OCI-LY3 (cell line): ENCODE measurements around the gene ALDH1L1.
A peak's percentile ranks its signal among the peaks of the same experiment; 100 is the strongest.

ENCODE experiments used
- H2AFZ ChIP-seq: fragments of 200-600, 300-600 bp; shearing (Covaris generic); 2 replicates; pipeline ENCODE4 v1.6.0; 2014; ENCODE audit warnings: antibody characterized with exemption, low read depth, low read length
- H3K27ac ChIP-seq: fragments of 200-600, 300-600 bp; sonication (generic); 2 replicates; pipeline ENCODE4 v1.5.1; 2014; ENCODE audit warnings: mild to moderate bottlenecking, low read length, moderate library complexity, mixed read lengths
- H3K27me3 ChIP-seq: fragments of 200-600, 300-600 bp; sonication (generic); 2 replicates; pipeline ENCODE4 v1.6.1; 2014; ENCODE audit warnings: low read depth, low read length, mixed read lengths
- H3K36me3 ChIP-seq: fragments of 200-600, 300-600 bp; sonication (generic); replicated peaks from 2 replicates; pipeline ENCODE3; 2014; ENCODE audit warnings: low read depth, low read length, mixed read lengths
- H3K4me1 ChIP-seq: fragments of 300-600, 200-600 bp; sonication (generic); 2 replicates; pipeline ENCODE4 v1.6.1; 2014; ENCODE audit warnings: low read length, mixed read lengths
- H3K4me2 ChIP-seq: fragments of 200-600, 300-600 bp; sonication (generic); 2 replicates; pipeline ENCODE4 v1.6.1; 2014; ENCODE audit warnings: low read length, mixed read lengths
- H3K4me3 ChIP-seq: fragments of 300-600, 200-600 bp; sonication (generic); 2 replicates; pipeline ENCODE4 v1.5.1; 2014; ENCODE audit warnings: antibody characterized with exemption, mild to moderate bottlenecking, low read length, moderate library complexity
- H3K79me2 ChIP-seq: fragments of 300-600, 200-600 bp; shearing (Covaris generic); 2 replicates; pipeline ENCODE4 v1.6.1; 2014; ENCODE audit warnings: mild to moderate bottlenecking, low read length, mixed read lengths
- H3K9ac ChIP-seq: fragments of 300-600, 200-600 bp; shearing (Covaris generic); 2 replicates; pipeline ENCODE4 v1.6.0; 2014; ENCODE audit warnings: mild to moderate bottlenecking, low read length, moderate library complexity
- H3K9me3 ChIP-seq: fragments of 200-600, 300-600 bp; shearing (Covaris generic); 2 replicates; pipeline ENCODE4 v1.6.1; 2014; ENCODE audit warnings: low read length, mixed read lengths; ENCODE audit not compliant: insufficient read depth
- H4K20me1 ChIP-seq: fragments of 200-600, 300-600 bp; sonication (generic); 2 replicates; pipeline ENCODE4 v1.6.1; 2016; ENCODE audit warnings: low read length, mixed read lengths; ENCODE audit not compliant: insufficient read depth
- EZH2phosphoT487 ChIP-seq: fragments of 200-600 bp; shearing (Covaris generic); IDR thresholded peaks from 2 replicates; pipeline ENCODE4 v1.6.1; 2018; ENCODE audit warnings: antibody characterized with exemption, mixed run types, low read depth
- TF ChIP-seq, protein P1 (sequence below): fragments of 200-600, 300-600 bp; sonication (generic); IDR thresholded peaks from 2 replicates; pipeline ENCODE4 v1.5.1; 2014; ENCODE audit warnings: antibody characterized with exemption, low read length, low read depth

The ALDH1L1 gene

DNA sequence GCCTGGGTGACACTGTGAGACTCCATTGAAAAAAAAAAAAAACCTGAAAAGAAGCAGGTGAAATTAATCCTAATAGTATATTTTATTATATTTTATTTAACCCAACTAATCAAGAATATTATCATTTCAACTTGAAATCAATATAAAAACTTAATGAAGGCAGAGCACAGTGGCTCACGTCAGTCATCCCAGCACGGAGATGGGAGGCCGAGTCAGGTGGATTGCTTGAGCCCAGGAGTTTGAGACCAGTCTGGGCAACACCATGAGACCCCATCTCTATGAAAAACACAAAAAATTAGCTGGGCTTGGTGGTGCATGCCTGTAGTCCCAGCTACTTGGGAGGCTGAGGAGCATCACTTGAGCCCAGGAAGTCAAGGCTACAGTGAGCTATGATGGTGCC is 63.2 kb downstream of the ALDH1L1 start:
- H3K27ac ChIP-seq, result no peak overlapping the region
- no peaks in the 10 kb centered on the region for H3K79me2 ChIP-seq
- no peaks in the 10 kb centered on the region for H3K4me1 ChIP-seq
- H3K9me3 ChIP-seq, result no peaks in the 10 kb centered on the region
- no peak overlapping the region for H3K9ac ChIP-seq
- H3K36me3 ChIP-seq, result no peaks in the 10 kb centered on the region
- peaks cover 23% of the 10 kb centered on the region for H3K27me3 ChIP-seq
- no peaks in the 10 kb centered on the region for H4K20me1 ChIP-seq
- TF ChIP-seq, protein P1, sequence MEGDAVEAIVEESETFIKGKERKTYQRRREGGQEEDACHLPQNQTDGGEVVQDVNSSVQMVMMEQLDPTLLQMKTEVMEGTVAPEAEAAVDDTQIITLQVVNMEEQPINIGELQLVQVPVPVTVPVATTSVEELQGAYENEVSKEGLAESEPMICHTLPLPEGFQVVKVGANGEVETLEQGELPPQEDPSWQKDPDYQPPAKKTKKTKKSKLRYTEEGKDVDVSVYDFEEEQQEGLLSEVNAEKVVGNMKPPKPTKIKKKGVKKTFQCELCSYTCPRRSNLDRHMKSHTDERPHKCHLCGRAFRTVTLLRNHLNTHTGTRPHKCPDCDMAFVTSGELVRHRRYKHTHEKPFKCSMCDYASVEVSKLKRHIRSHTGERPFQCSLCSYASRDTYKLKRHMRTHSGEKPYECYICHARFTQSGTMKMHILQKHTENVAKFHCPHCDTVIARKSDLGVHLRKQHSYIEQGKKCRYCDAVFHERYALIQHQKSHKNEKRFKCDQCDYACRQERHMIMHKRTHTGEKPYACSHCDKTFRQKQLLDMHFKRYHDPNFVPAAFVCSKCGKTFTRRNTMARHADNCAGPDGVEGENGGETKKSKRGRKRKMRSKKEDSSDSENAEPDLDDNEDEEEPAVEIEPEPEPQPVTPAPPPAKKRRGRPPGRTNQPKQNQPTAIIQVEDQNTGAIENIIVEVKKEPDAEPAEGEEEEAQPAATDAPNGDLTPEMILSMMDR, result no peak
- no peak for TF ChIP-seq EZH2phosphoT487
- H3K4me2 ChIP-seq, result no peak overlapping the region
- H3K4me3 ChIP-seq, result no peak overlapping the region
- H2AFZ ChIP-seq, result no peak overlapping the region

DNA sequence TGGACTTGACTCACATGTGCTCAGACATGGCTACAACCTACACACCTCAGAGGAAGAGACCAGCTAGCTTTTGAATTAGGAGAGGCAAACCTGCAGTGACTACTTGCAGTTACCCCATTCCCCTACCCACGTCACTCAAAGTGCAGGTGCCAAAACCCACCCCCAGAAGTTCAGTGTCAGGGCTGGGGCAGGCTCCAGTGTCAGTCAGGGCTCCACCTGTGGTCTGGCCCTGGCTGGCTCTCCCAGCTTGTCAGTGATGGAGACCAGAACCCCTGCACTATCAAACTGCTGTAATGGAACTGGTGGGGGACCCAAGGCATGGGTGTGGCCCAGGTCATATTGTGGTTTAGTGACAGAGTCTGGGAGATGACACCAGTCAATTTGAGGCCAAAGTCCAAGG is 63.9 kb downstream of the ALDH1L1 start:
- Histone ChIP-seq H3K4me3 (no peak overlapping the region), H3K27ac (no peak overlapping the region), H3K9ac (no peak overlapping the region), H3K9me3 (no peaks in the 10 kb centered on the region), H3K36me3 (no peaks in the 10 kb centered on the region), H3K79me2 (no peaks in the 10 kb centered on the region), H3K27me3 (peaks cover 17% of the 10 kb centered on the region), H2AFZ (no peak overlapping the region), H3K4me2 (no peak overlapping the region), H3K4me1 (no peaks in the 10 kb centered on the region), H4K20me1 (no peaks in the 10 kb centered on the region)
- TF ChIP-seq EZH2phosphoT487, result no peak
- TF ChIP-seq, protein P1, result no peak

DNA sequence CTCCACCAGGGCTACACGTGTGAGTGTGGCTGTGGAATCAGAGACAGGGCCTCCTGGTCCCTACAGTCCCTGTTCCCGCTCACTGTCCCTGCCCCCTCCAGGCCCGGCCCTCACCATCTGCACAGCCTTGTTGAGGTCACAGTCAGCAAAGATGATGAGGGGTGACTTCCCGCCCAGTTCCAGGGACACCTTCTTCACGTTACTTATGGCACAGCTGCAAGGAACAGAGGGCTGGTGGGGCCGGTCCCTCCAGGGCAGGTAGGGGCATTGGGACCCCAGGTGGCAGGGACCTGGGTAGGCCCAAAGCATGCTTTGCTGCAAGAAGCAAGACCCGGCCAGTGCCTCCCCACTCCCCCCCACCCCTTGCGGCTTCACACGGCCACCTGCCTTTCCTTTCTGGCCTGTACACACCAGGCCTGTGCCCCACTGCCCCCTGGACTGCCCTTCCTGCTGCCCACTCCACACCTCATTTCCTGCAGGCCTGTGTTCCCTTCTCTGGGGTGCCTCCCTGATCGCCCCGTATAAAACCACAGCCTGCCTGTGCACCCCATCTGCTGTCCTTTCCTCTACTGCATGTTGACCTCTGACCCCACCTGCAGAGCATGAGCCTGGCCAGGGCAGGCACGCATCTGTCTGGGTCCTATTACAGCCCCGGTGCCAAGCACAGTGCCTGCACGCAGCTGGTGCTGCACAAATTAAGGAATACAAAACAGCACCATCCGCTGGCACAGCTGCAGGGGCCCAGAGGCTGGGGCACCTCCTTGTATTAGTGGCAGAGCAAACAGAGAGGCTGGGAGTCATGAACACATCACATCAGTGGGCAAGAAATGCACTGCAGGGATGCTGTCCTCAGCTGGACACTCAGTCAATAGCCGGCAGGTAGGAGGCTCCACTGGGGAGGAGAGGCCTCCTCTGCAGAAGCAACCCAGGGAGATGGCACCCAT is 65.7 kb downstream of the ALDH1L1 start:
- Histone ChIP-seq H3K4me1 (no peaks in the 10 kb centered on the region), H3K36me3 (no peaks in the 10 kb centered on the region), H4K20me1 (no peaks in the 10 kb centered on the region), H3K9ac (no peak overlapping the region), H3K4me3 (no peak overlapping the region), H3K27me3 (peaks cover 9% of the 10 kb centered on the region), H2AFZ (no peak overlapping the region), H3K27ac (no peak overlapping the region), H3K4me2 (no peak overlapping the region), H3K79me2 (no peaks in the 10 kb centered on the region), H3K9me3 (no peaks in the 10 kb centered on the region)
- TF ChIP-seq EZH2phosphoT487, result no peak
- TF ChIP-seq, protein P1, result no peak

DNA sequence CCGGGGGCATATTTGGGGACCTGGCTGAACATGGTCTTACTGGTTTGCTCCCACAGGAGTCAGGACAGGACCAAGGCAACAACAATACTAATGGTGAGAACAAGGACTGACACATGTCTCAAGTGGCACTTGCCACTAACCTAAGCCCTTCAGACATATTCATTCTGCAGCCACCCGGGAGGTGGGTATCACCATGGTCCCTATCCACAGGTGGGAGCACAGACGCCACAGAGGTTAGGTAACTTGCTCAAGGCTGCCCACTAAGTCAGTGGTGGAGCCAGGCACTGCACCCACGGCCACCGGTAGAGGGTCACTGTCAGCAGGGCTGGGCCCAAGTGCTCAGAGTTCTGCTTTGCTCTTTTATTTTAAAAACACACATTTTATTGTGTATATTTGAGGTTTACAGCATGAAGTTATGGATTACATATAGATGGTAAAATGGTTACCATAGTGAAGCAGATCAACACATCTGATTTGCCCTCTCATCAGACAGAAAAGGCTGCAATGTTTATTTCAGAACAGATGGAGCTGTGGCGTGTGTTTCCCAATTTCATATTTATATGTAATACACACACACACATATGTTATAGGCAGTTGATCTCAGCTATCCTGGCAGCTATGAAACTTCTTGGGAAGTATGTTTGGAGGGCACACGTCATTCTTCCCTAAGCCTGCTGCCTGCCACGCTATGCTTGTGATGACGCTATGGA is 66.5 kb downstream of the ALDH1L1 start:
- Histone ChIP-seq H3K9ac (no peak overlapping the region), H3K4me2 (no peak overlapping the region), H3K4me1 (no peaks in the 10 kb centered on the region), H2AFZ (no peak overlapping the region), H3K79me2 (no peaks in the 10 kb centered on the region), H4K20me1 (no peaks in the 10 kb centered on the region), H3K9me3 (no peaks in the 10 kb centered on the region), H3K36me3 (no peaks in the 10 kb centered on the region), H3K27me3 (peaks cover 3% of the 10 kb centered on the region; the same call in 1 of the 2 replicates), H3K4me3 (no peak overlapping the region), H3K27ac (no peak overlapping the region)
- TF ChIP-seq, protein P1, result peak; percentile 33; the same call in 1 of the 2 replicates
- no peak for TF ChIP-seq EZH2phosphoT487
